ENCODE results near the gene WNT7B. TPM values are rescaled to one million over a fixed set of nuclear protein-coding genes. Genes with fewer than 3 reads are reported as not detected.
A peak's percentile ranks its signal among the peaks of the same experiment; 100 is the strongest.

WNT7B gene
- total RNA-seq, result not detected

DNA sequence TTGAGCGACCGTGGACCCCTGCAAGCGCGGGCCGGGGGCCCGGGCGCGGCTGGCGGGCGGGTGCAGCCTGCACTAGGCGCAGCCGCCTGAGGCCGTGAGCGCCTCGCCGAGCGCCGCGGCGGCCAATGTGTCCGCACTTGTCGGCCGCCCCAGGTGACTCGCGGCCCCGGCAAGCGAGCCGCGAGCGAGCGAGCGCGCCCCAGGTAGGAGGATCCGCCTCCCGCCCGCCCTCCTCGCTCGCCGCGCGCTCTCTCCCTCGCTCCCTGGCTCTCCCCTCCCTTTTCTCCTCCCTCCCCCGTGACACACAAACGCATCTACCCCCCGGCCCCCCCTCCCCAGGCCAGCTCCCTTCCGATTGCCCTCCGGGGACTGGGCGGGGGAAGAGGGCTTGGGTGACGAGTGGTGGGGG, at the start of gene WNT7B:
WNT7B (minus strand) TSS at position 160 of the 409 bp plus-strand sequence. CDS start 408 bp downstream, outside the sequence.
- H3K4me1 ChIP-seq, result peaks cover 3 to 30% (median 25%) of the 10 kb centered on the region in 4 donors
- H3K27me3 ChIP-seq, result peaks cover 66% of the 10 kb centered on the region
- intact Hi-C loops (cut with DNase I; ENCODE audit: low total_unique reads) (no loop called here), in situ Hi-C loops (cut with MboI; ENCODE audit: low pct_ligation_motif_present in 1 of 4, low pct_unique_long_range_greater_than_20kb in 1 of 4, low sequenced_read_pairs in 3 of 4) (no loop called here)
- TF ChIP-seq EP300 (IDR thresholded peaks at IDR 0.05; ENCODE audit: low read depth) (no peak), POLR2AphosphoS5 (IDR thresholded peaks at IDR 0.05) (no peak), POLR2A (IDR thresholded peaks at IDR 0.05) (no peak)
- TF ChIP-seq, protein P1, sequence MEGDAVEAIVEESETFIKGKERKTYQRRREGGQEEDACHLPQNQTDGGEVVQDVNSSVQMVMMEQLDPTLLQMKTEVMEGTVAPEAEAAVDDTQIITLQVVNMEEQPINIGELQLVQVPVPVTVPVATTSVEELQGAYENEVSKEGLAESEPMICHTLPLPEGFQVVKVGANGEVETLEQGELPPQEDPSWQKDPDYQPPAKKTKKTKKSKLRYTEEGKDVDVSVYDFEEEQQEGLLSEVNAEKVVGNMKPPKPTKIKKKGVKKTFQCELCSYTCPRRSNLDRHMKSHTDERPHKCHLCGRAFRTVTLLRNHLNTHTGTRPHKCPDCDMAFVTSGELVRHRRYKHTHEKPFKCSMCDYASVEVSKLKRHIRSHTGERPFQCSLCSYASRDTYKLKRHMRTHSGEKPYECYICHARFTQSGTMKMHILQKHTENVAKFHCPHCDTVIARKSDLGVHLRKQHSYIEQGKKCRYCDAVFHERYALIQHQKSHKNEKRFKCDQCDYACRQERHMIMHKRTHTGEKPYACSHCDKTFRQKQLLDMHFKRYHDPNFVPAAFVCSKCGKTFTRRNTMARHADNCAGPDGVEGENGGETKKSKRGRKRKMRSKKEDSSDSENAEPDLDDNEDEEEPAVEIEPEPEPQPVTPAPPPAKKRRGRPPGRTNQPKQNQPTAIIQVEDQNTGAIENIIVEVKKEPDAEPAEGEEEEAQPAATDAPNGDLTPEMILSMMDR (IDR thresholded peaks at IDR 0.05), result no peak
- H3K27ac ChIP-seq, result no peak within 1 kb of the TSS
- H3K9me3 ChIP-seq, result no peaks in the 10 kb centered on the region
- H3K4me3 ChIP-seq, result peak within 1 kb of the TSS in 3 of 4 donors; percentile 3 to 35 (median 10)
- WGBS, 2 donors (ENCODE audit: low coverage in 1 of 2), result 2% methylated on average over 28 of the region's 49 CpGs; no CpG with 5 or more reads in 1 of the 2 donors
- H3K36me3 ChIP-seq, result no peaks in the 10 kb centered on the region
- DNase-seq, result no peak

DNA sequence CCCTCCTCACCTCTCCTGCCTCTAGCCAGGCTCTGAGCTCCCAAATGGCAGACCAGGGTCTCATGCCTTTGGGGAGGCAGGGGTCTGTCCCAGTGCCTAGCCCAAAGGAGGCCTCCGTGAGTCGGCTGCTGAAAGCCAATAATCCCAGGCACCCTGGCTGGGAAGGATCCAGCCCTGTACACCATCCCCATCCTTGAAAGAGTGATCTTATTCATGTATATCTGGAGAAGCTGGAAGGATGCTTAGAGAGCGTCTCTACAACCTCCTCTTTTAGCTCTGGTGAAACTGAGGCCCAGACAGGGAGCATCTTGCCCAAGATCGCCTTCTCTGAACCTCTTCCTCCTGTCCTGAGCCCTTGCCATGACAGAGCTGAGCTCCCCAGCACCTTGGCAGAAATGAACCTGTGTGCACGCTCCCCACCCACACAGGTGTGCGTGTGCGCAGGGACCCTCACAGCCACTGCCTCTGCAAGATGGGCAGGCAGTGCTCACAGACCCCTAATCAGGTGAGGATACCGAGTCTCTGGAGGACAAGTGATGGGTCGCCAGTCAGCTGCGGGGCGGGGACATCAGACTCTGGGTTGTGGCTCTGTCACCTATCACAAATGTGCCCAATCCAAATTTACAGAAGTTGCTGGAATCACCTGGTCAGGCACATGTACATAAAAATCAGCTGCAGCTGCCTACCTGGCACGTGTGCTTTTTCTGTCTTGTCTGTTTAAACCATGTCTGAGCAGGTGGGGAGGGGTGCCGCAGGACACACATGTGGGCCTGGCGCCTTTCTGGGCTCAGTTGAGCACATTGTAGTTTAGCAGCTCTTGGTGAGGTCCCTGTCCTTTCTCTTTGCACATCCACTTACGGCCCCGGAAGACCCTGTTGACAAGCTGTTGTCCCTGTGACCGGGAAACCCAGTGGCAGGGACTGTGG, 49.3 kb upstream of the WNT7B start:
- H3K9me3 ChIP-seq, result no peaks in the 10 kb centered on the region
- H3K4me3 ChIP-seq, result no peak overlapping the region
- no peaks in the 10 kb centered on the region for H3K36me3 ChIP-seq
- WGBS, 2 donors (ENCODE audit: low coverage in 1 of 2), result 89% methylated on average over 17 of the region's 17 CpGs; no CpG with 5 or more reads in 1 of the 2 donors
- DNase-seq, result no peak
- H3K27ac ChIP-seq, result peak overlapping the region in 3 of 4 donors; percentile 71 to 75 (median 71)
- TF ChIP-seq POLR2AphosphoS5 (IDR thresholded peaks at IDR 0.05), result no peak
- no peak for TF ChIP-seq EP300 (IDR thresholded peaks at IDR 0.05; ENCODE audit: low read depth)
- TF ChIP-seq, protein P1 (IDR thresholded peaks at IDR 0.05), result no peak
- TF ChIP-seq POLR2A (IDR thresholded peaks at IDR 0.05), result no peak
- in situ Hi-C loops (cut with MboI; ENCODE audit: low pct_ligation_motif_present in 1 of 4, low pct_unique_long_range_greater_than_20kb in 1 of 4, low sequenced_read_pairs in 3 of 4) (no loop called here), intact Hi-C loops (cut with DNase I; ENCODE audit: low total_unique reads) (no loop called here)
- no peaks in the 10 kb centered on the region for H3K27me3 ChIP-seq
- peaks cover 7 to 14% (median 13%) of the 10 kb centered on the region in 4 donors for H3K4me1 ChIP-seq

DNA sequence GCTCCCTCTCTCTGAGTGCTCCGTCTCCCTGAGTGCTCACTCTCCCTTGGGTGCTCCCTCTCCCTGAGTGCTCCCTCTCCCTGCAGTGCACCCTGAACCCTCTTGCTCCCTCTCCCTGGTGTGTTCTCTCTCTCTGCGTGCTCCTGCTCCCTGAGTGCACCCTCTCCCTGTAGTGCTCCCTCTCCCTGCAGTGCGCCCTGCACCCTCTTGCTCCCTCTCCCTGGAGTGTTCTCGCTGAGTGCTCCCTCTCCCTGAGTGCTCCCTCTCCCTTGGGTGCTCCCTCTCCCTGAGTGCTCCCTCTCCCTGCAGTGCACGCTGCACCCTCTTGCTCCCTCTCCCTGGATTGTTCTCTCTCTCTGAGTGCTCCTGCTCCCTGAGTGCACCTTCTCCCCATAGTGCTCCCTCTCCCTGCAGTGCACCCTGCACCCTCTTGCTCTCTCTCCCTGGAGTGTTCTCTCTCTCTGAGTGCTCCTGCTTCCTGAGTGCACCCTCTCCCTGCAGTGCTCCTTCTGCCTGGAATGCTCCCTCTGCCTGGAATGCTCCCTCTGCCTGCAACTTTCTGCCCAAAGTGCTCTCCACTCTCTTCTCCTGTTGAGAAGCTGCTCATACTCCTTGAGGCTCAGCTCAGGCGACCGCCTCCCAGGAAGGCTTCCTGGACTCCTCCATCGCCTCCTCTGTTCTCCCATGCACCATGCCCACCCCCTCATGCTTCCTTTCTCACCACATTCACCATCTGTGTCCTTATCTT, 48.4 kb upstream of the WNT7B start:
- H3K4me1 ChIP-seq, result peaks cover 7 to 14% (median 13%) of the 10 kb centered on the region in 4 donors
- TF ChIP-seq, protein P1 (IDR thresholded peaks at IDR 0.05), result no peak
- no peak for TF ChIP-seq POLR2AphosphoS5 (IDR thresholded peaks at IDR 0.05)
- in situ Hi-C loops (cut with MboI; ENCODE audit: low pct_ligation_motif_present in 1 of 4, low pct_unique_long_range_greater_than_20kb in 1 of 4, low sequenced_read_pairs in 3 of 4) (no loop called here), intact Hi-C loops (cut with DNase I; ENCODE audit: low total_unique reads) (no loop called here)
- WGBS, 2 donors (ENCODE audit: low coverage in 1 of 2), result 81 to 90% methylated on average over 5 to 8 of the region's 8 CpGs
- no peak overlapping the region for H3K4me3 ChIP-seq
- H3K27ac ChIP-seq, result no peak overlapping the region
- H3K9me3 ChIP-seq, result no peaks in the 10 kb centered on the region
- no peak for DNase-seq
- H3K36me3 ChIP-seq, result no peaks in the 10 kb centered on the region
- no peaks in the 10 kb centered on the region for H3K27me3 ChIP-seq

Measured in transverse colon (tissue), 4 donors.